ENCODE data around the gene NAA40. TPM values are rescaled to one million over a fixed set of nuclear protein-coding genes. Genes with fewer than 3 reads are reported as not detected.

NAA40 gene
- total RNA-seq, 1 donor from 2014 or later: 21.2 TPM

GRCh38 chr11:63993993-63994392 is 55.2 kb downstream of the NAA40 start:
- H3K36me3 ChIP-seq (ENCODE audit: insufficient read depth, low read length): peaks cover 4% of the 10 kb centered on the region
- H3K79me2 ChIP-seq (ENCODE audit: insufficient read depth, low read length): peaks cover 22% of the 10 kb centered on the region
- H3K4me3 ChIP-seq (ENCODE audit: insufficient read depth, low read depth, low read length): no peak overlapping the region
- no peak overlapping the region for H3K9ac ChIP-seq (ENCODE audit: low read length)
- H4K20me1 ChIP-seq (ENCODE audit: insufficient read depth, low read length): peaks cover 84% of the 10 kb centered on the region
- no peaks in the 10 kb centered on the region for H3K27me3 Mint-ChIP-seq (ENCODE audit: low read depth, unreplicated experiment)
- H3K4me1 Mint-ChIP-seq (ENCODE audit: low read depth, unreplicated experiment): peaks cover 3% of the 10 kb centered on the region
- no peaks in the 10 kb centered on the region for H3K9me3 Mint-ChIP-seq (ENCODE audit: unreplicated experiment)
- H3K27ac Mint-ChIP-seq (ENCODE audit: unreplicated experiment): no peak overlapping the region
- peaks cover 12% of the 10 kb centered on the region for H3K36me3 Mint-ChIP-seq (ENCODE audit: low read depth, unreplicated experiment)
- H2AFZ ChIP-seq (ENCODE audit: low read depth, low read length): no peak overlapping the region
- FAIRE-seq (no peak), DNase-seq (ENCODE audit: low read depth) (no peak)
- H3K9me3 ChIP-seq (ENCODE audit: insufficient read depth, low read depth, low read length): no peaks in the 10 kb centered on the region
- H3K27ac ChIP-seq (ENCODE audit: low read depth, low read length): no peak overlapping the region
- H3K27me3 ChIP-seq (ENCODE audit: insufficient read depth, low read length): no peaks in the 10 kb centered on the region
- no peak overlapping the region for H3K4me2 ChIP-seq (ENCODE audit: low read length)
- H3K4me1 ChIP-seq (ENCODE audit: insufficient read depth, low read length): no peaks in the 10 kb centered on the region
- no peak for TF ChIP-seq EZH2 (IDR thresholded peaks at IDR 0.05; ENCODE audit: insufficient read depth, low read length)
- no peak for TF ChIP-seq CTCF (IDR thresholded peaks at IDR 0.05; ENCODE audit: insufficient read depth, low read depth, low read length)
- H3K4me3 Mint-ChIP-seq (ENCODE audit: unreplicated experiment): no peak overlapping the region

GRCh38 chr11:63996512-63996911 is 57.7 kb downstream of the NAA40 start:
- peaks cover 1% of the 10 kb centered on the region for H3K4me1 Mint-ChIP-seq (ENCODE audit: low read depth, unreplicated experiment)
- FAIRE-seq (no peak), DNase-seq (ENCODE audit: low read depth) (no peak)
- H3K9ac ChIP-seq (ENCODE audit: low read length): no peak overlapping the region
- peaks cover 5% of the 10 kb centered on the region for H3K4me1 ChIP-seq (ENCODE audit: insufficient read depth, low read length)
- no peaks in the 10 kb centered on the region for H3K27me3 ChIP-seq (ENCODE audit: insufficient read depth, low read length)
- no peaks in the 10 kb centered on the region for H3K9me3 ChIP-seq (ENCODE audit: insufficient read depth, low read depth, low read length)
- H3K36me3 Mint-ChIP-seq (ENCODE audit: low read depth, unreplicated experiment): peaks cover 3% of the 10 kb centered on the region
- H3K79me2 ChIP-seq (ENCODE audit: insufficient read depth, low read length): peaks cover 2% of the 10 kb centered on the region
- no peak overlapping the region for H3K4me3 ChIP-seq (ENCODE audit: insufficient read depth, low read depth, low read length)
- TF ChIP-seq CTCF (IDR thresholded peaks at IDR 0.05; ENCODE audit: insufficient read depth, low read depth, low read length) (no peak), EZH2 (IDR thresholded peaks at IDR 0.05; ENCODE audit: insufficient read depth, low read length) (no peak)
- no peak overlapping the region for H3K27ac Mint-ChIP-seq (ENCODE audit: unreplicated experiment)
- peaks cover 3% of the 10 kb centered on the region for H3K27me3 Mint-ChIP-seq (ENCODE audit: low read depth, unreplicated experiment)
- no peak overlapping the region for H3K4me3 Mint-ChIP-seq (ENCODE audit: unreplicated experiment)
- H3K27ac ChIP-seq (ENCODE audit: low read depth, low read length): no peak overlapping the region
- peaks cover 84% of the 10 kb centered on the region for H4K20me1 ChIP-seq (ENCODE audit: insufficient read depth, low read length)
- H3K4me2 ChIP-seq (ENCODE audit: low read length): no peak overlapping the region
- peaks cover 4% of the 10 kb centered on the region for H3K36me3 ChIP-seq (ENCODE audit: insufficient read depth, low read length)
- H2AFZ ChIP-seq (ENCODE audit: low read depth, low read length): no peak overlapping the region
- no peaks in the 10 kb centered on the region for H3K9me3 Mint-ChIP-seq (ENCODE audit: unreplicated experiment)

- Mint-ChIP-seq H3K4me3 (ENCODE audit: unreplicated experiment) (no peak overlapping the region), H3K27ac (ENCODE audit: unreplicated experiment) (no peak overlapping the region)
These were observed 58.4 kb downstream of the NAA40 start for GRCh38 chr11:63997104-63997700.

More at GRCh38 chr11:63997104-63997700, 58.4 kb downstream of the NAA40 start:
- H3K4me3 ChIP-seq (ENCODE audit: insufficient read depth, low read depth, low read length): no peak overlapping the region
- H4K20me1 ChIP-seq (ENCODE audit: insufficient read depth, low read length): peaks cover 80% of the 10 kb centered on the region
- Mint-ChIP-seq H3K9me3 (ENCODE audit: unreplicated experiment) (no peaks in the 10 kb centered on the region), H3K27me3 (ENCODE audit: low read depth, unreplicated experiment) (peaks cover 8% of the 10 kb centered on the region), H3K4me1 (ENCODE audit: low read depth, unreplicated experiment) (peaks cover 1% of the 10 kb centered on the region), H3K36me3 (ENCODE audit: low read depth, unreplicated experiment) (no peaks in the 10 kb centered on the region)
- no peak overlapping the region for H2AFZ ChIP-seq (ENCODE audit: low read depth, low read length)
- no peak overlapping the region for H3K4me2 ChIP-seq (ENCODE audit: low read length)
- H3K9ac ChIP-seq (ENCODE audit: low read length): no peak overlapping the region
- no peak for FAIRE-seq
- peaks cover 4% of the 10 kb centered on the region for H3K36me3 ChIP-seq (ENCODE audit: insufficient read depth, low read length)
- peaks cover 10% of the 10 kb centered on the region for H3K4me1 ChIP-seq (ENCODE audit: insufficient read depth, low read length)
- no peak overlapping the region for H3K27ac ChIP-seq (ENCODE audit: low read depth, low read length)
- H3K9me3 ChIP-seq (ENCODE audit: insufficient read depth, low read depth, low read length): no peaks in the 10 kb centered on the region
- no peak for DNase-seq (ENCODE audit: low read depth)
- TF ChIP-seq EZH2 (IDR thresholded peaks at IDR 0.05; ENCODE audit: insufficient read depth, low read length) (no peak), CTCF (IDR thresholded peaks at IDR 0.05; ENCODE audit: insufficient read depth, low read depth, low read length) (no peak)
- no peaks in the 10 kb centered on the region for H3K27me3 ChIP-seq (ENCODE audit: insufficient read depth, low read length)
- H3K79me2 ChIP-seq (ENCODE audit: insufficient read depth, low read length): no peaks in the 10 kb centered on the region
